Measurements from ENCODE around the gene RASA3. TPM values are rescaled to one million over a fixed set of nuclear protein-coding genes. Genes with fewer than 3 reads are reported as not detected.

RASA3 gene
- total and polyA plus RNA-seq, 2 of the 8 experiments (the other 6 are each of a cell fraction or from before 2014, with no cell fraction given), result 7.5 to 21.9 TPM

- TF ChIP-seq CHD7 (IDR thresholded peaks at IDR 0.05; ENCODE audit: insufficient replicate concordance, low read length), result no peak
- TF ChIP-seq GTF2F1 (IDR thresholded peaks at IDR 0.05; ENCODE audit: borderline replicate concordance, low read depth, low read length), result no peak
- TF ChIP-seq SP2 (IDR thresholded peaks at IDR 0.05; ENCODE audit: low read length), result no peak
- TF ChIP-seq MAFK (IDR thresholded peaks at IDR 0.05; ENCODE audit: low read depth, low read length), result no peak
- no peak for TF ChIP-seq CTCF (IDR thresholded peaks at IDR 0.05; ENCODE audit: control extremely low read depth in 1 of 3, insufficient read depth in 1 of 3, low read depth in 1 of 3, low read length in 3 of 3)
- TF ChIP-seq TCF12 (IDR thresholded peaks at IDR 0.05; ENCODE audit: low read depth, low read length), result no peak
- no peak for TF ChIP-seq TAF7 (optimal IDR thresholded peaks at IDR 0.05; ENCODE audit: borderline replicate concordance, low read depth, low read length)
- no peak for TF ChIP-seq HDAC2 (IDR thresholded peaks at IDR 0.05; ENCODE audit: borderline replicate concordance in 1 of 2, low read depth in 2 of 2, low read length in 2 of 2)
- no peak for TF ChIP-seq JUND (IDR thresholded peaks at IDR 0.05; ENCODE audit: low read length)
Observed at GRCh38 chr13:114027826-114028225, 104.6 kb downstream of the RASA3 start (continued).
